ENCODE data around the gene QRFPR.

DNA sequence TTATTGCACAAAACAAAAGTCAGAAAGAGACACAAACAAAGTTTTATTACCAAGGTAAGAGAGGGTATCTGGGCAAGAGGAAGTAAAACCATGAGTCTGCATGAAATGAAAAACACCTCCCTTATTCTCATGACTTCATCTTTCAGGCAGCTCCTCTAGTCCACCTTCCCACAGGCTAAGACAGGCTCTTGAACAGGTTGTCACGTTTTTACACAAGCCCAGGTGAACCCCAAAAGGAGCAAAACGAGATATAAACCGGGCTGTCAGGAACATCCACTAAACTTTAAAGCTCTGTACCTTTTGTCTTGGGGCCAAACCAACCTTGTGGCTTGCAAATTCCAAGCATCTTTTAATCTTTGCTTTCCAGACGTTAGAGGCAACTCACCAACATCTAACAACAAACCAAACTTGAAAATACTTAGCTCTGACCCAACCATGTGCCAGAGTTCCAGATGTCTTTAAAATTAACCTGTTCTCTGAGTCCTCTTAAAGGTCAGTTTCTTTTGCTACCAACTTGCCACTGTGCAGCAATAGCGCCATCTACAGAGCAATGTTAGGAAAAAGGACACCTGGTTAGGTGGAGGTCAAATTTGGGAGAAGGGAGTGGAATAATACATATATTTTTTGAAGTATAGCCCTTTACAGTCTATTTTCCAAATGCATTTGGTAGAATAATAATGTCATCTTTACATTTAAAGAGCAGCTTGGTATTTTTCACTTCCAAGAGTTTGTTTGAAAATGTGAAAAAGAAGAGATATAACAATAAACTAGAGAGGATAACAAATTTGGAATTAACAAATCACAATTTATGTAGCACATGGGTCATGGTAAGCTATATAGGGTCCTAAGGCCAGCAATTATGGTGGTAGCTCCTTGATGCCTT is 73.1 kb downstream of the QRFPR start:
- TF ChIP-seq, protein P1, sequence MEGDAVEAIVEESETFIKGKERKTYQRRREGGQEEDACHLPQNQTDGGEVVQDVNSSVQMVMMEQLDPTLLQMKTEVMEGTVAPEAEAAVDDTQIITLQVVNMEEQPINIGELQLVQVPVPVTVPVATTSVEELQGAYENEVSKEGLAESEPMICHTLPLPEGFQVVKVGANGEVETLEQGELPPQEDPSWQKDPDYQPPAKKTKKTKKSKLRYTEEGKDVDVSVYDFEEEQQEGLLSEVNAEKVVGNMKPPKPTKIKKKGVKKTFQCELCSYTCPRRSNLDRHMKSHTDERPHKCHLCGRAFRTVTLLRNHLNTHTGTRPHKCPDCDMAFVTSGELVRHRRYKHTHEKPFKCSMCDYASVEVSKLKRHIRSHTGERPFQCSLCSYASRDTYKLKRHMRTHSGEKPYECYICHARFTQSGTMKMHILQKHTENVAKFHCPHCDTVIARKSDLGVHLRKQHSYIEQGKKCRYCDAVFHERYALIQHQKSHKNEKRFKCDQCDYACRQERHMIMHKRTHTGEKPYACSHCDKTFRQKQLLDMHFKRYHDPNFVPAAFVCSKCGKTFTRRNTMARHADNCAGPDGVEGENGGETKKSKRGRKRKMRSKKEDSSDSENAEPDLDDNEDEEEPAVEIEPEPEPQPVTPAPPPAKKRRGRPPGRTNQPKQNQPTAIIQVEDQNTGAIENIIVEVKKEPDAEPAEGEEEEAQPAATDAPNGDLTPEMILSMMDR (IDR thresholded peaks at IDR 0.05): peak in 3 of 7 experiments; percentile 14 to 23 (median 16)
- TF ChIP-seq POLR2AphosphoS5 (IDR thresholded peaks at IDR 0.05) (no peak), POLR2A (IDR thresholded peaks at IDR 0.05) (no peak)

Measured in stomach (tissue), 4 donors.